Superior temporal gyrus (tissue), 1 donor: ENCODE results near the gene SMIM12.

Experiments
- DNase-seq: peaks from one replicate; pipeline ENCODE4 v3.0.0-alpha.2; 2016; ENCODE audit errors: extremely low spot score

Gene SMIM12, protein sequence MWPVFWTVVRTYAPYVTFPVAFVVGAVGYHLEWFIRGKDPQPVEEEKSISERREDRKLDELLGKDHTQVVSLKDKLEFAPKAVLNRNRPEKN

DNA sequence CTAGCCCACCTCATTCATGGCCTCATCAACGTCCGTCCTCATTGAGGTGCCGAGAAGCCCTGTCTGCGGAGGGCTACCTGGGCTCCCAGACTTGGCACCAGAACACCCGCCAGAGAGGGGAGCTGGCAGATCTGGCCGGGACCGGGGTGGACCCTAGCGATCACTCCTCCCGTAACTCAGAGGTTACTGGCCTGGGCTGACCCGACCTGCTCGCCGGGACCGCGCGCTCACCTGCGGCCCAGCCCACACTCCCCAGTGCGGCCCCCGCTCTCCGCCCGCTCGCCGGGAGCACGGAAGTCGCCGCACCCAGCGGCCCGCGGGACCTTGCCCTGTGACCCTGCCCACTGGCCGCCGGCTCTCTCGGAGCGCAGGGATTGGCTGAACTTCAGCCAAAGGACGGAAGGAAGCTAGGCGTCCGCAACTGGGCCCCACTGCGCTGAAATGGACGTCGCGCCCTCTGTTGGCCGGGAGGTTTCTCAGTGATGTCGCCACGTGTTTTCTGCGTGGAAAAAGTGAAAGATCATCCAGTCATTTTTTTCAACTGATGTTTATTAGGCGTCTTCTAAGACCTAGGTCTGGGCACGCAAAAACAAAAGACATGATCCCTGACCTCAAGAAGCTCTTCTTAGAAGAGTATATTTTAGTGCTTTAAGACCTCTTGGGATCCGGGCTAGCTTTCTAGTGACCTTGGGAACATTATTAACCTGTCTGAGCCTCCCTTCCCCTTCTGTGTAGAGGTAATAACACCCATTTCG, at the start of gene SMIM12:
Gene SMIM12, minus strand, starts transcription at position 304 of the 755 bp plus-strand sequence. CDS start 3,772 bp downstream, outside the sequence.
- DNase-seq = peak; percentile 96

DNA sequence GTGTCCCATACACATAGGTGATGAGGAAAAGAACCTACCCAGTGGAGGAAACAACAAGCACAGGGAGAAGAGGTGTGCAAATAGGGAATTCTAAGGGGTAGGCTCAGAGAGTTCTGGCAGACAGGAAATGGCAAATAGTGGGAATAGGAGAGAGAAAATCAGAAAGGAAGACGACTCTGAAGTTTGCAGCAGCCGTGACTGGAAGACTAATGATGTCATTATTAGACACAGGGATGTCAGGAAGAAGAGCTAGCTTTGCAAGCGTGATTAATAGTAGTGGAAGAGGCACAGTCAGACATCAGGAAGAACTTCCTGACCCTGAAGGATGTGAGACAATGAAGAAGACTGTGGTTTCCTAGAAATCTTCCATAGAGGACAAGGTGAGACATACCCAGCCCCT, 48.8 kb upstream of the SMIM12 start:
- DNase-seq = no peak

DNA sequence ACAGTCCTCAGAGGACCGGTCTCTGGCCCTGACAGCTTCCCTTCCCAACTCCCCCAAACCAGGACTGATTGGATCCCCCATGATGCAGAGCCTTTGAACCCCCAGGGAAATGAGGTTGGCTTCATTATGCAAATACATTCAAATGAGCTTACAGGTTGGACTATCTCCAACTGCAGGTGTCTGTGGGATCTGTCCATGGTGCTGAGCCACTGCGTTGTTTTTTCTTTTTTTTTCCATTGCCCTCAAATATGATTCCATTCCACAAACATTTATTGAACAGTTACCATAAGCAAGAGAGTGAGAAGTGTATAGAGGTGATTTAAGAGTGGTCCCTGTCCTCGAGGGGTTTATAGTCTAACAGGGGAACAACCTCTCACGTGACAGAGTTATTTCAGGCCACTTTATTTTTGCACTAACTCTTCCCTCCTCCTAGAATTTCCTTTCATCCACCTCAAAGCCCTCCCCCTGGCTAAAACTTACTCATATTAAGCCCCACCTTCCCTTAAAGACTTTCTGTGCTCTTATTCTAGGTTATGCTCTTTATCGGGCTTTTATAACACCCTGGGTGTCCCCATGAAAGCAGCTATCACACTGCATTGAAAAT, 48.0 kb upstream of the SMIM12 start:
- no peak for DNase-seq

DNA sequence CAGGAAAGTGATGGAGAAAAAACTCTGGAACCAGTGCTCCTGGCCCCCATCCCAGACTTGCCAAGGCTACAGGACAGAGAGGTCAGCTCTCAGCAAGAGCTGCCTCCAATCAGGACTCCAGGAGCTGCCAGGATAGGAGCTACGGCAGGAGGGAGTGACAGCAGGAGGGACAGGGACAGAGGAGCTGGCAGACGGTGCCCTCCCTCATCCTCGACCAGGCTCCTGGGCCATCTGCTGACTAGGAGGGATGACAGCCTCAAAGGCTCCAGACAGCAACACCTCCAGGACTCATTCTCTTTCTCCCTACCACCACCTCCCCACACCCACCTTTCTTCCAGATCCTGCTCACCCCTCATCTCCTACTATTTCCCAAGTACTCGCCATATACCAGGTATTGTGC, 47.2 kb upstream of the SMIM12 start:
- no peak for DNase-seq

DNA sequence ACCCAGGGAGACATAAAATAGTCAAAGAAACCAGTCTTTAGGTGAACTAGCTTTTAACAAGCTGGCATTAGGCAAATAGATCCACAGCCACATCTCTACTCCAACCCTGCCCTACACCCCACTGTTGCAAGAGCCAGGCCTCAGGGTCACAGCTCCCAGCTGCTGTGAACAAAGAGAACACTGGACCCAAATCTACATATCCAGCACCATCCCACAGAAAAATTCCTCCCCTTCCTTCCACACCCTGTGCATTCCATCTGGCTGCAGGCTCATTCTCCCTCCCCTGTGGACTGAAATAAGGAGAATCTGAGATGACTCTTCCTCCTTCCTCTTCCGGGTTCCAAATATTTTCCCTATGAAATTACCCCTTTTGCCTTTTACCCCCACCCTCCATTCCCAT, 46.7 kb upstream of the SMIM12 start:
- DNase-seq = no peak

DNA sequence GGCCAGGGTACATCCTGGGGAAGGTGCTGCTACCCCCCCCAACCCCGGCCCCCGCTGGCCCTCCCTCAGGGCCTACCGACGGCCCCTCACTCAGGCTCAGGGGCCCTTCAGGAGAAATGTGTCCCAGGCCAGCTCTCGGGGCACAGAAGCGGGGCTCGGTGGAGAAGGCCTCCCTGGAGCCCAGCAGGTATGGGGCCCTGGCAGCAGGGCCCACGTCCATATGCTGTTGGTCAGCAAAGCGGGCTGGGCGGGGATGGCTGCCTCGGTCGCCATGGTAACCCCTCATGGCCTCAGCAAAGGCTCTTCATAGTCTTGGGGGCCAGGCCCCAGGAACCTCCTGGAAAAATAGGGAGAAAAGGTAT, 45.5 kb upstream of the SMIM12 start:
- no peak for DNase-seq

DNA sequence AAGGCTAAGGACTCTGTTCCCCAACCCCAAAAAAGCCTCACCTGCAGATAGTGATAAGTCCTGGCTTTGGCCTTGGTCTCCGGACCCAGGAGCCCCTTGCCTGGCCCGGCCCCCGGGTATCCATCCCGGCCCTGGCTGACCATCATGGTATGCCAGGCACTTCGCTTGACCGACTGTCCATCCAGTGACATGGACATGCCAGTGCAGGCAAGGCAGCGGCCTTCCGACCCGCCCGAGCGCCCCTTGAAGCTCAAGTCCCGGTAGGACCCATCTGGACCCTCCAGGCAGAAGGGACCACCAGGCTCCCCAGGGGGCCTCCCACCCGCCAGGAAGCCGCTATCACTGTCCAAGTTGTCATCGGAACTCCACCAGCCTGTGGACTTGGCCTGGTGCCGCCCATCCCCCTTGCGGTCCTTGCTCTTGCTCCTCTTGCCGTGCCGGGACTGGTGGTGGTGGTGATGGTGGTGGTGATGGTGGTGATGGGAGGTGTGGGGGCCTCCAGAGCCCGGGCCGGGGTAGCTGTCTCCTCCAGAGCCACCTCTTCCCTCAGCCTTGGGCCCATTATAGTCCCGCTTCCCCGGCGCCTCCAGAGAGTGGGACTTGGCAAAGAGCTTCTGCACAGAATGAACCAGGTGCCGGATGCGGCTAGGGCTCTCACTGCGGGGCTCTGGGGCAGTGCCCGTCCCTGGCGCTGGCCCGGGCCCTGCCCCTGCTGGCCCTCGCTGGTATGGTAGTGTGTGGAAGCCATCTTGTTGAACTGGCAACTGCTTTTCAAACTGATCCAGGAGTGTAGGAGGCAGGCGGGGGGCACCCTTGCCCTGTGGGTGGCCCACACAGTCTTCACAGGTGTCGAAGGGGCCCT, 44.9 kb upstream of the SMIM12 start:
- no peak for DNase-seq

DNA sequence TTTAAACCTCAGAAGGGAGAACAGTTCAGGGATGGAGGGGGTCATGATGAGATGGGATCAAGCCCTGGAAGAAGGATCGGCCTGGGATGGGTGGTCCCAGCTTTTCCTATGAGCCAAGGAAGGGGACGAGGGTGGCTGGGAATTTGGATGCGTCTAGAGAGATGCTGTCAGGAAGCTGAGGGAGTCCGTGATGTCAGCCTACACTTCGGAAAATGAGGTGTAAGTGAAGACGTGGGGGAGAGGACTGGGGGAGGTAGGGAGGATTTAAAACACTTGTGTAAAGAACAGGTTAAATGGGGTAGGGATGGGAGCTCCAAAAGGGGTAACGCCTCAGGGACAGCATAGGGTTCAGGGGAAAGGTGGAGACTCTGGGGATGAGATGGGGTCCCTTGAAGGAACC, 42.4 kb upstream of the SMIM12 start:
- DNase-seq = no peak

DNA sequence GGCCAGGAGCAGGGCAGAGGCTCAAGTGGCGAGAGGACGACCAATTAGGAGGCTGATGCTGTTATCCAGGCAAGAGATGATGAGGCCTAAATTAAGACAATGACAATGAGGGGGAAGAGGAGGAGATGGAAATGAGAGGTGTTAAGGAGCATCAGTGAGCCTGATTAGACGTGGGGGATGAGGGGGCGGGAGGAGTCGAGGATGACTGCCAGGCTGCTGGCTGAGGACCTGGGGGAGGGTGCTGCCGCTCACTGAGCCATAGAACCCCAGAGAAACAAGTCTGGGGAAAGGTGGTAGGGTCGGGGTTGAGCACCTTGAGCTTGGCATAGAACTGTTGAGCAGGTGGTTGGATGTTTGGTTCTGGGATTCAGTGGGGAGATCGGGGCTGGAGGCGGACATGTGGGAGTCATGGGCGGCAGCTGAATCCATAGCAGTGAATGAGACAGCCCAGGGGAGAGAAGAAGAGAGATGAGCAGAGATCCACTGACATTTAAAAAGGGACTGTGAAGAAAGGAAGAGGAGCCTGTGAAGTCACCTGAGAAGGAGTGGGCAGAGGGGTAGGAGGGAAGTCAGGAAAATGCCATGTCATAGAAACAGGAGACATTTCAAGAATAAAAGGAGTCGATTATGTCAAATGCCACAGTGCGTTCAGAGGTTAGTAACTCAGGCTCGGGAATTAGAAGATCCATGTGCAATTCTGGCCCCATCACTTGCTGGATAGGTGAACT, 41.4 kb upstream of the SMIM12 start:
- no peak for DNase-seq

DNA sequence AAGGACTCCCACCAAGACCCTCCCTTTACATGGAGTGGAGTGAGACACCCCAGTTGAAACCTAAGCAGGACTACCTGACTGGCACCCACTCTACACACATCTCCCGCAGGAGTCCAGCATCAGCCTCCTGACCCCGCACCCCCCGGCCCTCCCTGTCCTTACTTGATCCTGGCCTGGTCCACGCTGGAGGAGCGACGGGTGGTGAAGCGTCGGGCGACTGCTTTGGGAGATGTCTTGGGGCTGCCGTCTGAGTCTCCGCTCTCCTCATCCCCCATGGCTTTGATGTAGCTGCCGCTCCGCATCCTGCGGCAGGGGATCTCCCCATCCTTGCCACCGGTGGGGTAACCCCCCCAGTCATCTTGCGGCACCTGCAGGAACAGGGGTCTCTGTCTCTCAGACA, 40.4 kb upstream of the SMIM12 start:
- DNase-seq = no peak

DNA sequence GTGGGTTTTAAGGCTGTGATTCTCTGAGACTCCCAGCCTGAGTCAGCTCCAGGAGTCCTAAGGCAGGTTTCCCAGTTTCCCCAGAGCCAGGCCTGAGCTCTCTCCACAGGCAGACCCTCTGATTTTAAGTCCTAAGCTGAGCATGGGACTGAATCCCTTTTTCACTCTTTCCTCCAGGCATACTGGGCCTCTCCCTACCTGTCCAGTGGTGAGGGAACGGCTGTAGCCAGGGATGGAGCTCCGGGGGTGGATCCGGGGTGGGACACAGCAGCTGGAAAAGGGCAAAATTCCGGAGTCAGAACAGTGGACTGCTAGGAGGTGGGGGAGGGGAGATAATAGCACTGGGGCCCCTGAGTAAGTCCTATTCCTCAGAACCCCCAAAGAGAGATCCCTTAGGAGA, 39.9 kb upstream of the SMIM12 start:
- DNase-seq = no peak

DNA sequence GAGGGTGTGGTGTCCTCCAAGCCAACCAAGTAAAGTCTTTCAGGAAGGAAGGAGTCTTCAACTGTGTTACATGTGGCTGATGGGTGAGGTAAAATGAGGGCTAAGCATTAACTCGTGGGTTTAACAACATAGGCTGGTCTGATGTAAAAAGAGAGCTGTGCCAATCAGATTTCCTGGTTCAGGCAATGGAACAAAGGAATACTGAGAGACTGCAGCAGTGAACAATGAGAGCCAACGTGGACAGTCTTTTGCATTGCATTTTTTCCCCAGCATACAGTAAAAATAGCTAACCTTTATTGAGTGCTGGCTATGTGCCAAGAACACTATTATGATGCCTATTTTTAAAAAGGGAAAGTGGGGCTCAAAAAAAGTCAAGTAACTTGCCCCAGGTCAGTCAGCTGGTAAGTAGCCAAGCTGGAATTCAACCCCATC, 38.8 kb upstream of the SMIM12 start:
- no peak for DNase-seq

DNA sequence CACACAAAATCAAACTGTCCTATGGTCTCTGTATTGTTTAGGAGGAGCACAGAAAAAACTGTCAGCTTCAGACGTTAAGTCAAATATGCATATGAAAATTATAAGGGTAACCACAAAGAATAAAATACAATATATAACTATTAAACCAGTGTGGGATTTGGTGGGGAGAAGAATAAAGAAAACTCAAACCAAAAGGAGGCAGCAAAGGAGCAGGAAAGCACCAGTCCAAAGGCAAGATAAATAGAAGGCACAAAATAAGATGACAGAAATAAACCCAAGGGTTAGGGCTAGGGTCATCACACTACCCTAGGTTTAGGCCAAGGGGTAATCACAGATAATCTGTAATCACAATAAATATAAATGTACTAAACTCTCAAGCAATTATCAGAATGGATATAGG, 37.1 kb upstream of the SMIM12 start:
- DNase-seq = no peak

DNA sequence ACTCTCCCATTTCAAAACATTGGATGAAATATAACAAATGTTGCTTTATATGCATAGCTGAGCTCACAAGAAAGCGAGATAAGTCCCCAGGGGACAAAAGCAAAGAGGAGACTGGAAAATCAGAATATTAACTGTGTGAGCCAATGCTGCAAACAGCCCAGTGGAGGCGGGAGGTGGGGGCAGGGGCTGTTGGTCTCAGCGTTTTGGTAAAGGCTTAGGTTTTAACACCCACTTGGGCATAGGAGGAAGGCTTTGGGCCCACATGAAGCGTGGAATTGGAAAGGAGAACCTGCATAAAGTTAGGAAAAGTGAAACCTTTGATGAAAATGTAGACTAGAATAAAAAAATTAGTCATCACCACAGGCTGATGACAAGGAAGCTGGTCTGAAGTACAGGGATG, 30.2 kb upstream of the SMIM12 start:
- no peak for DNase-seq

DNA sequence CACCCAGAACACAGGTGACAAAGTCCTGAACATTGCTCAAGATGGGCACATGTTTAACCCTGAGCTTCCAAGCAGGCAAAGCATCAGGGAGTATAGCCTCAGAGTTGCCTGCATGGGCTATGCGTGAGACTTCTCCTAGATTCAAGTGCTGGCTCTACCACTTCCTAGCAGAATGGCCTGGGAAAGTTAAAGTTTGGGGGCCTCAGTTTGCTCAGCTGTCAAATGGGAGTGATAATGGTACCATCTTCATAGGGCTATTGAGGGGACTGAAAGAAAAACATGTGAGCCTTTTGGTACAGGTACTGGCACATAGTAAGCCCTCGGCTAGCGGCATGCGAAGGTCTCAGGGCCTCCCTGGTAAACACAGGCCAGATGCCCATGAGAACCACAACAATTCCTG, 28.0 kb upstream of the SMIM12 start:
- no peak for DNase-seq

DNA sequence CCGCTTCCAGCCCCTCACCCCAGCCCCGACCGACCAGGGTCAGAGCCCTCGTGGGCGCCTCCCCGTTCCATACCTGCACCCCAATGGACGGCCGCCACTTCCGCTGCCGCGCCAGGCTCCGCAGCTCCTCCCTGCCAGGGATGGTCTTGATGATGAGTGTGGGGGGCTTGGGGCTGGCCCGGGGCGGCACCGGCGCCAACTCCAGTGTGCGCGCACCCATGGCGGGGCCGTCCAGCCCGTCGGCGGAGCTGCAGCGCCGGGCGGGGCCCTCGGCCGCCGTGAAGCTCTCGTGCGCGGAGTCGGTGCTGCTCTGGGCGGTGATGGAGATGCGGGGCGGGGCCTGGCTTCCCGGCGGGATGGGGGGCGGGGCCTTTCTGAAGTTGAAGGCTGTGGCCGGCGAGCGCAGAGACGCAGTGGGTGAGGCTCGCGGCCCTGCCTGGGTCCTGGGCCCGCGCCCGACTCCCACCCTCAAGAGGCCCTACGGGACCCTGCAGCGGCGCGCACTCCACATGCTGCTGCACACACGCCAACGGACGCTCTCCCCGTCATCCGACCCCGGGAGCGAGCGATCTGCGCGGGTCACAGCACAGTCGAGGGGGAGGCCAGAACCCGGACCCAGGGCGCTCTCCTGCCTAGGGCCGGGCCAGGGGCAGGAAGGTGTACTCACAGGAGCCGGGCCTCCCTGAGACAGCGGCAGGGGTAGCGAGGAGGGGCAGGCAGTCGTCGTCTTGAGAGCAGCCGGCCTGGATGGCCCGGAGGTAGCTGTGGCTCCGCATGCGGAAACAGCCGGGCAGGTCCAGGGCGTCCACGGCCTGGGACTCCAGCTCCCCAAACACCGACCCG, 26.1 kb upstream of the SMIM12 start:
- DNase-seq = no peak

DNA sequence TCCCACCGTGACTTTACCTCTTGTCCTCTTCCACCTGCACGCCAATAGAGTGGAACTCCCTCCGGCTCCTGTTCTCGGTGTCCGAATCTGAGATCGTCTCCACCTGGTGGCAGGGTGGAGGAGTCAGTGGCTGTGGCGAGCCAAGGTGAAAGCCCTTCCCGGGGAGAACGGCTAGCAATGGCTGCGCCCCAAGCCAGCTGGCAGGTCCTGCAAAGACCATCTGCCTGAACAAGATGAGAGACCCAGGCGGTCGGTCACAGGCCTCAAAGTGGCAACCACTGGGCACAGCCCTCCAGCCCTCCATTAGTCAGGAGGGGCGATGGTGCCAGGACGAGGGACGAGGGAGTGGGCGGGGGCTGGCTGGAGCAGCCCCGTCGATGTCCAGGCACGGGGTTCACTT, 25.4 kb upstream of the SMIM12 start:
- no peak for DNase-seq

DNA sequence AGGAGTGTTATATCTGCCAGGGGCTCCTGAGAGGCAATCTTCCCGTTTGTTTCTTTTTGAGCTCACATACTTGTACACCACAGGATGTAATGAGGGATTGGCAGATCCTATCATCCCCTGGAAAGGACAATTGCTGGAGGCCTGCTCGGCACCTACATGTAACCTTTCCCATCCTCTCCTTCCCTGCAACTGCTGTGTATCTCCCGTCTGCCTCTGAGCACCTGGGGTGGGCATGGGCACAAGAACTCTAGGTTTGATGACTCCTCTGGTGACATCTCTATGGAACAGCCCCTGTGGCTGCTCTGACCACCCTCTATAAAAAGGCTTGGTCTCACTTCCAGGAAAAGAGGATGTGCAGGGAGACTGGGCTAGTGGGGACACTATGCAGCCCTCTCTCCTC, 25.0 kb upstream of the SMIM12 start:
- DNase-seq = no peak

DNA sequence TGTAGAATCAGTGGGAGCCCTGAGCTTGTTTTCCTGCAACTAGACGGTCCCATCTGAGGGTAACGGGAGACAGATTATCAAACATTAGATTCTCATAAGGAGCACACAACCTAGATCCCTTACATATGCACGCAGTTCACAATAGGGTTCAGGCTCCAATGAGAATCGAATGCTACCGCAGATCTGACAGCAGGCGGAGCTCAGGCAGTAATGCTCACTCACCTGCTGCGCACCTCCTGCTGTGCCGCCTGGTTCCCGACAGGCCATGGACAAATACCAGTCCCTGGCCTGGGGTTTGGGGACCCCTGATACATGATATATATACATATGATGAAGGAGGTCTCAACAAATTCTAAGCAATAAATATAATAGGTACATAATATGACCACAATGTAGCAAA, 19.7 kb upstream of the SMIM12 start:
- DNase-seq = no peak

DNA sequence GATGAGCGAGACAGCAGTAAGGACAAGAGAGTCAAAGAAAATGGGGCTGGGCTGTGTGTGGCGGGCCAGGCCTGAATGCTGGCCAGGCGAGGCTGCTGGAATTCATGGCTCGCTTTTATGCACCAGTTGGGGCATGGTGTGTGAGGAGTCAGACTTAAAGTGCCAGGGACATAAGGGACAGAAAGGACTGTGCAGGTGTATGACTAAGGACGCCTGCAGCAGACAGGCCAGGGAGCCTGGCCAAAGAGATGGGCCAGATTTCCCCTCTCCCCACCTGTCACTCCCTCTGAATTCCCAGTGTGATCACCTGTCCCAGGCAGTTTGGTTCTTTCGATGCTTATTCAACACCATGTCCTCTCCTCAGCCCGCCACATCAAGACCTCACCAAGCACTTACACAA, 16.9 kb upstream of the SMIM12 start:
- no peak for DNase-seq
